HEK293T (cell line): ENCODE data around the gene TMPRSS2.

Experiments used
- CTCF ChIA-PET: fragments of 350-600 bp; formaldehyde crosslinking; extraction: SDS; loops from one replicate; lab custom pipeline; 2021; ENCODE audit warnings: antibody characterized with exemption, inconsistent platforms; lab: Yijun Ruan, JAX
- POLR2A ChIA-PET: fragments of 350-600 bp; formaldehyde crosslinking; extraction: SDS; loops from one replicate; lab custom pipeline; 2020; ENCODE audit warnings: antibody characterized with exemption, inconsistent platforms; lab: Yijun Ruan, JAX
- DNase-seq: peaks from one replicate; pipeline ENCODE4 v3.0.0; 2012; ENCODE audit warnings: mixed read lengths; ENCODE audit errors: extremely low spot score
- ARNT ChIP-seq: fragments of 450-650 bp; IDR thresholded peaks from 2 replicates; pipeline ENCODE4 v1.6.1; 2017; ENCODE audit warnings: mild to moderate bottlenecking
- BHLHE40 ChIP-seq: fragments of 450-650 bp; IDR thresholded peaks from 2 replicates; pipeline ENCODE4 v1.6.1; 2016; ENCODE audit warnings: mild to moderate bottlenecking, moderate library complexity, borderline replicate concordance
- CTBP1 ChIP-seq: fragments of 450-650 bp; IDR thresholded peaks from 2 replicates; pipeline ENCODE4 v1.6.1; 2016; ENCODE audit warnings: borderline replicate concordance
- ELF4 ChIP-seq: fragments of 450-650 bp; IDR thresholded peaks from 2 replicates; pipeline ENCODE4 v1.6.1; 2017; ENCODE audit warnings: antibody characterized with exemption
- FOXA1 ChIP-seq: fragments of 450-650 bp; IDR thresholded peaks from 2 replicates; pipeline ENCODE4 v1.6.1; 2016; ENCODE audit warnings: mild to moderate bottlenecking
- FOXK2 ChIP-seq: fragments of 450-650 bp; IDR thresholded peaks from 2 replicates; pipeline ENCODE4 v1.6.1; 2016; ENCODE audit warnings: mild to moderate bottlenecking
- FOXM1 ChIP-seq: fragments of 450-650 bp; IDR thresholded peaks from 2 replicates; pipeline ENCODE4 v1.6.1; 2017; ENCODE audit warnings: mild to moderate bottlenecking, borderline replicate concordance
- HDGF ChIP-seq: fragments of 450-650 bp; IDR thresholded peaks from 2 replicates; pipeline ENCODE4 v1.6.1; 2017; ENCODE audit warnings: antibody characterized with exemption, borderline replicate concordance
- L3MBTL2 ChIP-seq: fragments of 450-650 bp; conservative IDR thresholded peaks from 2 replicates; pipeline ENCODE4 v1.6.1; 2016; ENCODE audit warnings: mild to moderate bottlenecking
- LEF1 ChIP-seq: fragments of 450-650 bp; IDR thresholded peaks from 2 replicates; pipeline ENCODE4 v1.6.1; 2017; ENCODE audit warnings: mild to moderate bottlenecking, borderline replicate concordance
- NFRKB ChIP-seq: fragments of 450-650 bp; IDR thresholded peaks from 2 replicates; pipeline ENCODE4 v1.6.1; 2016; ENCODE audit warnings: mild to moderate bottlenecking, moderate library complexity
- SP1 ChIP-seq: fragments of 450-650 bp; IDR thresholded peaks from 2 replicates; pipeline ENCODE4 v1.6.1; 2017
- SUZ12 ChIP-seq: fragments of 450-650 bp; IDR thresholded peaks from 2 replicates; pipeline ENCODE4 v1.6.1; 2016; ENCODE audit warnings: mild to moderate bottlenecking
- TARDBP ChIP-seq: fragments of 450-650 bp; IDR thresholded peaks from 2 replicates; pipeline ENCODE4 v1.6.1; 2016
- ZNF384 ChIP-seq: fragments of 450-650 bp; IDR thresholded peaks from 2 replicates; pipeline ENCODE4 v1.6.1; 2016
- TF ChIP-seq, protein P1 (sequence below): fragments of 450-650 bp; IDR thresholded peaks from 2 replicates; pipeline ENCODE4 v1.6.1; 2016

TMPRSS2 gene

DNA sequence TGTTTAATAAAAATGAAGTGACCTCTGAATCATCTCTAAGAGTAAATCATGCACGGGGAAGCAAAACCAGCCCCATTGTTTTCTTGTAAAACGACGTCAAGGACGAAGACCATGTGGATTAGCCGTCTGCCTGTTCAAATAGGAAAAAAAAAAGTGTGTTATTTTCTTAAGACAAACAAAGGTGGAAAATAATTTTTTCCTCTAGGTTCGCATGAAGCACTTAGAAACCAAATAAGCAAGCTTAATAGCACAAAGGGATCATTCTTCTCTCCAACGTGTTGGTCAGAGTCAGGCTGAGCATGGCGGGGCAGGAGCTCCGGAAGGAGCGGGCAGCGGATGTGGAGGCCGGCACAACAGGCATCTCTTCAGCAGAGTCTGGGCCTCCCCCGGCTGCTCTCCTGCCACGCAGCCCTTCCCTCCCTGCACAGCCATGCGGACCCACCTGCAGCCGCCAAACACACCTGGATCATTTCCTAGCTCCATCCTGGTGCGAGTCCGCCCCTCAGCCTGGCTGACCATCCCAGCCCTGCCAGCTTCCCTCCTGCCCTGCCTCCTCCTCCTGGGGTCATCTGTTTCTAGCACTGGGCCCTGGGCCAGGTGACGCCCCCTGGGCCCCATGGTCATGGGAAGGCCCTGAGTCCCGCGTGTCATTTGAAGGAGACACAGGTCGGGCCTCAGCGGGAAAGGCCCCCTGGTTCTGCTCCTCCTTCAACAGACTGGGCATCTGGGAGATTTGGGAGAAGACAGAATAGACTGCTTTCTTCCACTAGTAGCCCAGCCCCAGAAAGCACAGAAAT, 41.7 kb downstream of the TMPRSS2 start:
- POLR2A ChIA-PET: interaction anchor here (0.7 kb wide), 1 partner anchor 94 kb away, joined by 3 read pairs; no protein-coding TSS in a partner anchor
- CTCF ChIA-PET: no interaction called here
- TF ChIP-seq SUZ12 (no peak), ELF4 (no peak), SP1 (no peak), CTBP1 (no peak), L3MBTL2 (no peak), ARNT (no peak)
- TF ChIP-seq, protein P1, sequence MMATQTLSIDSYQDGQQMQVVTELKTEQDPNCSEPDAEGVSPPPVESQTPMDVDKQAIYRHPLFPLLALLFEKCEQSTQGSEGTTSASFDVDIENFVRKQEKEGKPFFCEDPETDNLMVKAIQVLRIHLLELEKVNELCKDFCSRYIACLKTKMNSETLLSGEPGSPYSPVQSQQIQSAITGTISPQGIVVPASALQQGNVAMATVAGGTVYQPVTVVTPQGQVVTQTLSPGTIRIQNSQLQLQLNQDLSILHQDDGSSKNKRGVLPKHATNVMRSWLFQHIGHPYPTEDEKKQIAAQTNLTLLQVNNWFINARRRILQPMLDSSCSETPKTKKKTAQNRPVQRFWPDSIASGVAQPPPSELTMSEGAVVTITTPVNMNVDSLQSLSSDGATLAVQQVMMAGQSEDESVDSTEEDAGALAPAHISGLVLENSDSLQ: no peak
- no peak for DNase-seq

DNA sequence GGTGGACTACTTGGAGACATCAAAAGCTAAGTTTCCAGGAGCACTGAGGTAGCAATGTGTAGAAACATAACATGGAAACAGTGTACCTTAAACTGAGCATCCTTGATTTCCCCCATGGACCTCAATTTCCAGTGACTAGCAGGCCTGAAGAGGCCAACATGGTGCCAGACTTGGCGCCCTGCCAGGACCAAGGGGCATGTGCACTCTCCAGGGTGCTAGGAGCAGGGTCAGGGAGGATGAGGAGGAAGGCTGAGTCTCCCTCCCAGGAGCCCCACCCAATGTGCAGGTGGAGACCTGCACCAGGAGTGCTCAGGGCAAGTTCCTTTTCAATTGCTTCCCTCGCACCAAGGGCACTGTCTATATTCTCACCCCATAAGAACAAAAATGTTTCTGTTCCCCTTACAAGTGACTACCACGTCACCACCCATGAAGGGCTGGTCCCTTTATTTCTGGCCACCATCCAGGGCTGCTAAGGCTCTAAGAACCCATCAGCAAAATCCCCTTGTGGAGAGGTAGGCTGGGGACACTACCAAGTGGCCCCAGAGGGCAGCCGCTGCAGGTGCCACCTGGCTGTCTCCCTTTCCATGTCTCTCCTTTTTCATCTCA, 42.7 kb downstream of the TMPRSS2 start:
- no peak for DNase-seq
- TF ChIP-seq BHLHE40 (no peak), ARNT (no peak), SUZ12 (no peak), CTBP1 (no peak), L3MBTL2 (no peak), FOXK2 (no peak), TARDBP (no peak), LEF1 (no peak), SP1 (no peak), ZNF384 (no peak), NFRKB (no peak), ELF4 (no peak), HDGF (no peak), FOXM1 (no peak), FOXA1 (no peak)
- TF ChIP-seq, protein P1: no peak
- POLR2A ChIA-PET: no interaction called here
- CTCF ChIA-PET: no interaction called here

DNA sequence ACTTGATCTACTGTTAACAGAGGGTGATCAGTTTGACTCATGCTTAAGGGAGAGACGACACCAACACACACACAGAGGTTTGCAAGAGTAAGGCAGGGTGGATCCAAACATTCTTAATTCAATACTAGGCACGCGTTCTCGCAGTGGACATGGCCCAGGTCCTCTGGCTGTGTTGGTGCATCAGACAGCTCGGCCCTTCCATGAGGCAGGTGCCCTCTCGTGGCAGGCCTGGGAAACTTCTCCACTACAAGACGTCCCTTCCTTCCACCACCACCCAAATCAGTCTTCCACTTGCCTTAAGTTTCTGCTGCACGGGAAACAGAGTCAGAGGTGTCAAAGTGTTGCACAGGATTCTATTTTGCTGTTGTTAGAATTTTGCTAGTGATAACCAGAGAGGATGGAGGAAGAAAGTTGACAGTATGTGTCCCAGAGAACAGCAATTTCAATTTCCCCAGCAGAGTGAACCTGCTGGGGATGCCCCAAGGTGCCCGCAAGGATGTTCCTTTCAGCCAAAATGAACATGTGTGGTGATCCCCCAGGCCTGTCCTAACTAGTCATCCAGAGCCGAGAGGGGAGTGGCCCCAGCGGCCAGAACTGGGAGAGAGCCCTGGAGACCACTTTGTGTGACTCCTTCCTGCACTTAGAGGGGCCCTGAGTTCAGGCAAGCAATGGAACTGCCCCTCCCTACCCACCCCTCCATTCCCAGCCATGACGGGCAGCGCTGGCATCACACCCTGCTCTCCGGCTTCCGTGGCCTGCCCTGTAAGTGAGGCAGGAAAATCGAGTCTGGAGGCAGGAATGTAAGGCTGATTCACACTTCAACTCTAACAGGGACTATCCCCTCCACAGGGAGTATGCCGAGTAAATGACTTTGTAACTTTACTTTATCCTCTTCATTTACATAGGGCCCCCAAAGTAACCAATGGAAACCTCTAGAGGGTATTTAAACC, 47.1 kb downstream of the TMPRSS2 start:
- DNase-seq: peak; percentile 75
- no peak for TF ChIP-seq SUZ12
- TF ChIP-seq L3MBTL2: no peak
- no peak for TF ChIP-seq FOXM1
- TF ChIP-seq, protein P1: no peak
- TF ChIP-seq ARNT: no peak
- no peak for TF ChIP-seq TARDBP
- no peak for TF ChIP-seq ELF4
- TF ChIP-seq FOXK2: no peak
- TF ChIP-seq CTBP1: no peak
- no peak for TF ChIP-seq LEF1
- TF ChIP-seq NFRKB: no peak
- TF ChIP-seq SP1: no peak
- TF ChIP-seq FOXA1: no peak
- no peak for TF ChIP-seq BHLHE40
- no peak for TF ChIP-seq HDGF
- no peak for TF ChIP-seq ZNF384
- ChIA-PET POLR2A (no interaction called here), CTCF (interaction anchor here (1.0 kb wide), 1 partner anchor 178 kb away, joined by 5 read pairs; no protein-coding TSS in a partner anchor)

DNA sequence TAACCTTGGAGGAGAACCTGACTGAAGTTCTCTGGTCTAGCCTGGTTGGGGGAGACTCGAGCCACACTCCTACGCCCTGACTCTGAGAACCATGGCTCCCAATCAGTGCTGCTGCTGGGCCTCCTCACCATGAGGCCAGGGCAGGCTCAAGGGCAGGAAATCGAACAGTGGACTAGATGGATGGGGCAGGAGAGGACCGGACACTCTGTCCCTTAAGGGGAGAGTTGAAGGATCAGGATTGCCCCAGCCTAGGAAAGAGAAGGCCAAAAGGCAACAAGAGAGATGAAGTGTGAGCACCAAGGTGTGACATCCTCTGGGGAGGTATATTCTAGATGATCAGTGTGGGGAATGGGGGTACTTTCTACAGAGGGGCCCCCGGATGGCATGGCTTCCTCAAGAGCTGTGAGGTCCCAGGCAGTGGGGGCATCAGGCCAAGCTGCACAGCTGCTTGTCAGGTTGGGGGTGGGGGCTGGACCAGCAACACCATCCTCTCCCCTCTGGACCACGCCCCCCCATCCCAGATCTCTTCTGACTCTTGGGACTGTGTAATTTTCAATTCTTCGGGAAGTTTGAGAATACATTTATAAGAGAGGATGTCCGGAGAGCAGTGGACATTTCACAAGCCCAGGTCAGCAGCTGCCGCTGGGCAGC, 47.9 kb downstream of the TMPRSS2 start:
- POLR2A ChIA-PET: no interaction called here
- DNase-seq: no peak
- no peak for TF ChIP-seq HDGF
- TF ChIP-seq NFRKB: no peak
- no peak for TF ChIP-seq LEF1
- TF ChIP-seq CTBP1: no peak
- no peak for TF ChIP-seq SP1
- no peak for TF ChIP-seq ELF4
- no peak for TF ChIP-seq FOXA1
- no peak for TF ChIP-seq FOXK2
- TF ChIP-seq L3MBTL2: no peak
- TF ChIP-seq SUZ12: no peak
- no peak for TF ChIP-seq BHLHE40
- TF ChIP-seq ARNT: no peak
- no peak for TF ChIP-seq TARDBP
- no peak for TF ChIP-seq FOXM1
- CTCF ChIA-PET: interaction anchor here (1.0 kb wide), 1 partner anchor 177 kb away, joined by 5 read pairs; no protein-coding TSS in a partner anchor
